ENCODE measurements around the gene FBXL13.

The FBXL13 gene

DNA sequence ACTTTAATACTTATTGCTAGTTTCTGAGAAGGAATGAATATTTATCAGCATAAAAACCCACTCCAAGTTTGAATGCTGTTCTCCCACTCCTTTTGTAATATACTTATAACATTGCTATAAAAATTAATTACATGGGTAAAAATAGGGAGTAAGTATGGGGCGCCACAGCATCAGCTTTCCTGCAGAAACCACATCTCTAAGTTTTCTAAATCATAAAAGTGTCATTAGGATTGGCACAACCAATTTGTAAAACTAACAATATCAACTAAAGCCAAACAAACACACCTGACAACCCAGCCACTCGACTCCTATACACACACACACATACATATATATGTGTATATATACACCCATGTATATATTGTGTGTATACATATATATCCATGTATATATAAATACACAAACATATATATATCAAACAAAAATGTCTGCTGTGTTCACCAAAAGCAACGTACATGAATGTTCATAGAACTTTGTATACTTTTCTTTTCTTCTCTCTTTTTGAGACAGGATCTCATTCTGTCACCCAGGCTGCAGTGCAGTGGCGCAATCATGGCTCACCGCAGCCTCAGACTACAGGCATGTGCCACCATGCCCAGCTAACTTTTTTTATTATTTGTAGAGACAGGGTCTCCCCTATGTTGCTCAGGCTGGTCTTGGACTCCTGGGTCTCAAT, 176.6 kb downstream of the FBXL13 start:
- no peak for DNase-seq (ENCODE audit: low read depth in 2 of 3, low spot score in 1 of 3)

DNA sequence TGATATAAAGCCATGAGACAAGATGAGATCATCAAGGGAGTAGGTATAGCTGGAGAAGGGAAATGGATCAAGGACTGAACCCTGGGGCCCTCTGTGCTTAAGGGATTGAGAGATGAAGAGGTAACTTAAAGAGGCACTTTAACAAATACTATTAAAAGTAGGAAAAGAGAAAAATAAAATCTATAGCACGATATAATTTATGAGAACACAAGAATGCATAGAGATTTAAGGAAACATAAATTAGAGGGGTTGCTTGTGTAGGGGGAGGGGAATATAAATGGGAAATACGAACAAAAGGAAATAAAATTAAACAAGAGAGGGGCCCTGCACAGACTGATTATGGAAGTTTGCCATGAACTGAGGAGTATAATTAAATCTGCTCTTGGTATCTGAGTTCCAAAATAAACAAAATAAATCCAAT, 177.4 kb downstream of the FBXL13 start:
- DNase-seq (ENCODE audit: low read depth in 2 of 3, low spot score in 1 of 3) = no peak

DNA sequence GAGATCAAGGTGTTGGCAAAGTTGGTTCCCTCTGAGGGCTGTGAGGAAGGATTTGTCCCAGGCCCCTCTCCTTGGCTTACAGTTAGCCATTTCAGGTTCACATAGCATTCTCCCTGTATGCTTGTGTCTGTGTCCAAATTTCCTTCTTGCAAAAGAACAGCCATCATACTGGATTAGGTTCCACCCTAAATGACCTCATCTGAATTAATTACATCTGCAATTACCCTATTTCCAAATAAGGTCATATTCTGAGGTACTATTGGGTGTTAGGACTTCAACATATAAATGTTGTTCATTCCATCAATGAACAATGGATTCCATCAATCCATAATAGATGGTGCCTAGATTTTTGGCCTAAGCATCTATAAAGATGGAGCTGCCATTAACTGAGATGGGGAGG, 178.0 kb downstream of the FBXL13 start:
- no peak for DNase-seq (ENCODE audit: low read depth in 2 of 3, low spot score in 1 of 3)

DNA sequence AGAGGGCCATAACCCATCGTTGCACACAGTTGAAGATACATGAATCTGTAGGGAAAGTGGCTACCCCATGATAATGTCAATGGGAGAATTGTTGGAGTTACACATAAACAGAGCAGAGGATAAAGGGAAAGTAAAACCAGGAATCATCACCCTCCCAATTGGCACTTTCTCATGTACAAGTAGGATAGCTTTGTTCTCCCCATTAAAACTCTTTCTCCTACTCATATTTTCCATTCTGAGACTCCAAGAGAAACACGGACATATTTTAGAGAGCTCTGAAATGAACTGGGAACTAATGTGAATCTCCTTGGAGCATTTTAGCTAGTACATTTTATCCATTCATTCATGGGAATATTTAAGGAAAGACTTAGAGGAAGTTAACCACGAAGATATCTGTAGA, 179.0 kb downstream of the FBXL13 start:
- DNase-seq (ENCODE audit: low read depth in 2 of 3, low spot score in 1 of 3) = no peak

DNA sequence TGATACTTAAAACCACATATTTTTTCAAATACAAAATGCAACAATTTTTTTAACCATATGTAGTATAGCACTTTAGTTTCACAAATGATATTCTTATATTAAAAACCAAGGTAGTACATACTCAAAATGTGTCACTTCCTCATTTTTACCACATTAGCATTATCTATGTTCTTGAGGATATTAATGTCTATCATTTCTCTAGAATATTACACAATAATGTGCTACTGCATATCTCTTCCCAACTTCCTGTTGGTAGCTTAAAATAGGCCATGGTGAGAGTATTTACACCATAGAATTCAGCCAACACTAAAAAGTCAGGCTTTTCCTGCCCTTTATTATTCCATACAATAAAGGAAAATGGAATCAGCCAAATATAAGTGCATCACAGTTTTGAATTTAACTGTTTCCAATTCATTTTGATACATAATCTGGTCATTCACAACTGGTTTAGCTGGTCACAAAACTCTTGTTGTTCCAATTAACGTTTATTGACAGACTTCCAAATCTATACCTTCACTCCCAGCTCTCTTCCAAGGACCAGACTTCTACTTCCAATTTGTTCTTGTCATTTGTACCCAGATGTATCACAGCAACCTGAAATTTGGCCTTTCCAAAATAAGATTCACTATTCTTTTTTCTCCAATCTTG, 181.8 kb downstream of the FBXL13 start:
- no peak for DNase-seq (ENCODE audit: low read depth in 2 of 3, low spot score in 1 of 3)

DNA sequence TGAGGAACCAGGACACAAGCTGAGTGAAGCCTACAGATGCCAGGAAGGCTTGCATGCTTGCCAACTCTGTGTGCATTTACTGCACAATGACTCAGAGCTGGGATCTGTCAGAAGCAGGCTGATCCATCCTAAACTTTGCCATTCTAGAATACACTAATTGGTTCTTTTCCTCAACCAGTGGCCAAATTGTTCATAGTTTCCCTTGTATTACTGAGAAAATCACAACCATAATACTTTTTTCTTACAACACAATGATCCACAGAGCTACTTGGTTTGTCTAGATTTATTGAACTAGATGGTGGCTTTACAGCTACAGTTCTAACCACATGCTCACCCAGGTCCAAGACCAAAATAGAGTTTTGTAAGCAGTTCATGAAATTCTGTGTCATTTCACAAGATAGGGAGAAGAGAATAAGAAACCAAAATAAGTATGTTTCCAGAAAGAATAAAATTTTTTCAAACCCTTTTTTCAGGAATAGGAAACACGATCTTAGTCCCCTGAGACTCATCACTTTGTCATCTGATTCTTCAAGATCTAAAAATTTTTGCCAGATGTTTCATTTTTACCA, 182.8 kb downstream of the FBXL13 start:
- no peak for DNase-seq (ENCODE audit: low read depth in 2 of 3, low spot score in 1 of 3)

DNA sequence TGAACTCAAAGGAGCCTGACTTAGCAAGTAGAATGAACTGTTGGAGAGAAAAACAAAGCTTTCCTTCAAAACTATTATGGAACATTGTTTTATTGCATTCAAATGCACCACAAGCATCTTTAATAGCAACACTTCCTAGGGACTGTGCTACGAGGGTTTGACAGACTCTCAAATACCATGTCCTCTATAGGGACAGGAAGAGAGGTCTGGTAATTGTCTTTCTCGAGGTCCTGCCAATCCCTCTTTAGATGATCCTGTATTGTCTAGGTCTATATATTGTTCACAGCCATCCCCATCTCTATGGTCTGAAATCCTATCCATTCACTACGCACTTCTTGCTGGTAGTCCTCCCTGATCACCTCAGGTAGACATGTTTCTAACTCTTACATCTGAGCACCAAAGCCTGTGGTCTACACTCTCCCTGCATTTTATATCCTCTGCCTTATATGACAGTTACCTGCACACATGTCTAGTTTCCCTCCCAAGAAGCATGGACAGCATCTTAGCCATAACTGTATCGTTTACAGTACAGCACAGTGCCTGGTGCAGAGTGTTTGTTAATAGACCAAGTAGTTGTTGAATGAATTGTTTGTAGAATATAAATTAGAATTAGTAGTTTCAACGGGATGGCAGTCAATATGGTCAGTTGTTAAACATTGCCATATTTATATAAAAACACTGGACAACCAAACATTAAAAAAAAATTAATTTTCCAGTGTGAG, 183.5 kb downstream of the FBXL13 start:
- DNase-seq (ENCODE audit: low read depth in 2 of 3, low spot score in 1 of 3) = no peak

DNA sequence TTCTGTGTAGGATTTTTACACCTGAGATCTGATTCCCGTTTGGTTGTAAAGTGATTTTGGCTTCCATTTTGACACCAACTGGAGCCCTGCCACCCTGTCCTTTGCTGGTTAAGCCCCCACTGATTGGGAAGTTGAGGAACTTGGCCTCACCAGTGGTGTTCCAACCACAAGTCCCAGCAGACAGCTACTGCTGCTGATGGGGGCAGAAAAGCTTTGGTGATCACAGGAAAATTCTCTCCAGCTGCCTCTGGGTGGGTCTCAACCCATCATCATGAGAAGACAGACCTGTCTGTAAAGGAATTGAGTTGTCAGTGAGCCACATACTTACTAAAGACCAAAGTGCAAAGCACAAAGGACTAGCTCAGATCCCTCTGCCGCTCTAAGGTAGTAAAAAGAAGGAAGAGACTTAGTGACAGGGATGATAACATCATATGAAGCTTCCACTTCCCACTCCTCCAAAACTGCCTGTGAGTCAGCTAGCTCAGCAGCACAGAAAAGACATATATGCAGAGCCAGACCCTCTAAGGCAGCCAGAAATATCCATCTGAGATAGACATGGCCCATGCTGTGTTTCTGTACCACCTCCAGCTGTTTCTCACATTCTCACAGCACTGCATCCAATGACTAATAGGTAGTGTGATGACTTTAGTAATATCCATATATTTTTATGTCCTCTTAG, 184.2 kb downstream of the FBXL13 start:
- DNase-seq (ENCODE audit: low read depth in 2 of 3, low spot score in 1 of 3) = no peak

DNA sequence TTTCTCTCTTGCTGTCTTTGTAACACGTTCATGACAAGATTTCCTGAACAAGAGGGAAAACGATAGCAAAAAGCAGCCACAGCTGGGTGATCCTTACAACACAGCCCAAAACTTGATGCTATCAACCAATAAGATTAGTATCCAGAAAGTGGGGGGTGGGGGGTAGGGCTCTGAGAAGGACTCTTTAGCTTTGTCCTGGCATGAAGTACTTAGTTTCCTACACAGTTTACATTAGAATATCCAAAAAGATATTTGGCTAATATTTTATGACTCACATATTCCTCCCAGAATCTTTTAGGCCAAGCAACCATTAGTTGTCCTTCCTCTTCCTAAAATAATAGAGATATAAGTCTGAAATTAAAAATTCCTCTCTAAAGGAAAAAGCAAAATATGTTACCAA, 184.7 kb downstream of the FBXL13 start:
- DNase-seq (ENCODE audit: low read depth in 2 of 3, low spot score in 1 of 3) = no peak

DNA sequence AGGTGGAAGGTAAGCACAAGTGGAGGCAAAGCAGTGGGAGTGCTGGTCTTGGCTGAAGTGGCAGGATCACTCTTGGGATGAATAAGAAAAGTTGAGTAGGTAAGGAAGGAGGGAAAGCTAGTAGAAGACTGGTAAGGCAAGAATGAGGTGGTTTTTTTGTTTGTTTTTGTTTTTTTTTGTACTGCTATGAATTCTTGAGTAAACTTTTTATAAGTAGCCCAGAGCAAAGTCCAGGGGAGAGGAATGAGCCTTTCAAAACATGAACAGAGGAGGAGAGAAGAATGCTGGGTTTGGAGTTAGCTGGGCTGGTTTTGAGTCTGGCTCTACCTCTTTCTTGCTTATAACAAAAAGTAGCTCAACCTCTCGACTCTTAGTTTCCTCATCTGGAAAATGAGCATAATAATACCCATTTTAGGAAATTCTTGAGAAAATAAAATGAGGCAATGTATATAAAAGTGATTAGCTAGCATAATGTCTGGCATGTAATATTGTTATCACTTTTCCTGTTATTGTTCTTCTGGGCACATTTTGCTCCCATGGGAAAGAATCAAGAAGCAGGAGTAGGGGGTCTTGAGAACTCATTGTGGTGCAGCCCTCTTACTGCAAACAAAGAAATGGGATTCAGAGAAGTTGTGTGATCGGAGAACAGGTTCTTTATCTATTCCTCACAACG, 185.9 kb downstream of the FBXL13 start:
- no peak for DNase-seq (ENCODE audit: low read depth in 2 of 3, low spot score in 1 of 3)

DNA sequence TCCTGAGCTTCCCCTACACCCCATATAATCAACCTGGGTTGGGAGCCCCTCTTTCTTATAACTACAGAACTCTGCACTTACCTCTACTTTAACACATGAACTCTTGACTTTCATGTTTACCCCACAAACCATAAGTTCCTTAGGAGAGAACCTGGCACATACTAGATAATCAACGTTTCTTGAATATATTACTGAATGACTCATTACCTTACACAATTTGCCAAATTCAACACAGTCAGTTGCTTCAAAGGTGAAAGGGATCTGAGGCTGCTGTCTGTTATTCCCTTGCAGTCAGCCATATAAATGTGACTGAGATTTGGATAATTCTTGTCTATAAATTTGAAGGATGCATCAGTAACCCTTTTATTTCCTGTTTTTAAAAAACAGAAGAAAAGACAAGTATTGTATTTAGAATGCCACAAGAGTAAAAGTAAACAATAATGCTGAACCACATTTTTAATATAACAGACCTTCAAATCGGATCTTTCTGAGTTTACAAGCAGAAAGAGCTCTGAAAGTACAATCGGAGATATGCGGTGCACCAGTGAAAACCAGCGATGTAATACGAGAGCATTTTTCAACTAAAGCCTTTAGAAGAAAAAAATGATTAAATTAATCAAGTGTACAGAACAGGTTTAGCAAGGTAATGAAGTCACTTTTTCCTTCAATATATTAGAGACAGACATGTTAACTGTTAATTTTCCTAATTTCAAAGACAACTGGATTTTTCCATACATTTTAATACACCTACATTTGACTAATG, 191.3 kb downstream of the FBXL13 start:
- no peak for DNase-seq (ENCODE audit: low read depth in 2 of 3, low spot score in 1 of 3)

DNA sequence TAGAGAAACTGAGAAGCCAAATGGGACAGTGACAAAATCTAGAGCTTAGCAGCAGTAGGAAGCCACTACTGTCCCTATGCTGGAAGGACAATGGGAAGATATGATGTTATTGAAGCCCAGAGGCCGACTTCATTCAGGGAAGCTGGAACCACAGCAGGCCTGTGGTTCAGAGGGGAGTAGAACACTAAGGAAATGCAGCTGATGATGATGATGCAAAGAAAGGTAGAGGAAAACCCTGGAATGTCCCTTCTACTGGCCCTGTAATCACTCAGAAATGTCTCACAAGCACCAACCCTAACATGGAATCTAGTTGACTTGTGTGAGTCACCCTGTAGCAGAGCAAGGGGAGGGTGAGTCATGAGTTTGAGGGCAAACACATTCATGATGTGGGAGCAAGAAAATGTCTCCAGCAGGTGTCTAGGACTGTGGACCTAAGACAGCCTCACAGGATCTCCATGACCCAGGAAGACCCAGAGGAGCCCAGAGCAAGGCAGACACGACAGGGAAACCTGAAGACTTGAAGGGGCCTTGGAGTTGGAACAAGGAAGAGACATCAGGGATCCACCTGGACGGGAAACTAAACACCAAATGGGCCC, 198.8 kb downstream of the FBXL13 start:
- DNase-seq (ENCODE audit: low read depth in 2 of 3, low spot score in 1 of 3) = peak; percentile 8 to 27 (median 11)

DNA sequence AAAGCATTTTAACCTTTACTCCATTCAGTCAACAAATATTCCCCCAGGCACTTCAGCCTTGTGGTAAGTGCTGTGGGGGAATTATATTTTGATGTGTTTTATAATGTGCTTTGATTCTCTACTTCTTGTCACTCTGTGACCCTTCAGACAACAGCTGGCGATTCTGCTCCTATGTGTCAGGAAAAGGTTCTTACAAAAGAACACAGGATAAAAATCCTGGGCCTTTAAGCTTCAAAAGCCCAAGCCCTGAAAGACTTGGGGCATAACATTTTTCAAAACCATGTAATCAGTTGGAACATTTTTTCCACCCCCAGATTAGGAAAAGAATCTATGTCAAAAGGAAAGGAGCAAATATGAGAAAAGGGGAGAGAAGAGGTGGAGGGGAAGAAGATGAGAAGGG, 199.6 kb downstream of the FBXL13 start:
- DNase-seq (ENCODE audit: low read depth in 2 of 3, low spot score in 1 of 3) = no peak

DNA sequence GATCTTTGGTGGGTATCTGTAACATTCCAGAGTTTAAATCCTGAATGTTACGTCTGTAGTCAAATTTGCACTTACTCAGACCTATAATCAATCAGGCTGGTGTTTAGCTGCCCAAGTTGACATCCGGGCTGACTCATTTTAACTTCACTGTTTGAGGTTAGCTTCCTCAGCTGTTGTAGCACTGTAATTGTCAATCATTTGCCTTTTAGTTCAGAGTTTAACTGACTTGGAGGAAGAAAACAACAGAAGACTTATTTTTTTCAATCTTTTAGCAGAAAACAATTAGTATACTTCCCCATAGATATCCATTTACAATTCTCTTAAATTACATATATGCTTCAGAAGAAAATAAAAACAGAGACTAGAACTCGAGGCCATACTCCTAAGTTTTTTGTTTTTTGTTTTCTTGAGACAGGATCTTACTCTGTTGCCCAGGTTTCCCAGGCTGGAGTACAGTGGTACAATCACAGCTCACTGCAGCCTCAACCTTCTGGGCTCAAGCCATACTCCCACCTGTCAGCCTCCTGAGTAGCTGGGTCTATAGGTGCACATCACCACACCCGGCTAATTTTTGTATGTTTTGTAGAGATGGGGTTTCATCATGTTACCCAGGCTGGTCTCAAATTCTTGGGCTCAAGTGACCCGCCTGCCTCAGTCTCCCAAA, 200.3 kb downstream of the FBXL13 start:
- peak in 1 of 3 donors; percentile 14 for DNase-seq (ENCODE audit: low read depth in 2 of 3, low spot score in 1 of 3)

DNA sequence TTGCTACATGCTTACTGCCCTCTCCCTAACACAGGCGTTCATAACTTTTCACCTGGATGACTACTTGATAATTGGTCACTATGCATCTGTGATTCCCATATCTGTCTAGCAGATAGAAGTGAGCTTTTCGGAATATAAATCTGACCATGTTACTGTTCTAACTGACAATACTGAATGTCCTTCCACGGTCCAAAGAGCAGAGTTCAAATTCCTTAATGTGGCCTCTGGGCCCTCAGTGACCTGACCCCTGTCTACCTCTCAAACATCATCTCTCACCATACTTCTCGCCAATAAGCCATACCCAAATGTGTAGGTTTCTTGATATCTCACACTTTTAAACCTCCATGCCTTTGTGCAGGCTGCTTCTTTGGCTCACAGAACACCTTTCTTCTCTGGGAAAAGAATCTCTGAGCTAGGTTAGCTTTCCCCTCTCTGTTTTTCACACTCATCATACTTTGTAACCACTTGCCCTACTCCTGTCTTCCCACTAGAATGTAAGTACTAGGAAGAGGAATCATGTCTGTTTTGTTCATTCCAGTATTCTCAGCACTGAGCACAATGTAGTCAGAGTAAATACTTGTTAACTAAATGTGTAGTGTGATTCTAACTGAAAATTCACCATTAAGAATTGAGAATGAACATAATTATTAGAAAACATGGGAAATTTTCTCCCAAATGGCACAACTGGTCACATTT, 201.0 kb downstream of the FBXL13 start:
- DNase-seq (ENCODE audit: low read depth in 2 of 3, low spot score in 1 of 3) = no peak

DNA sequence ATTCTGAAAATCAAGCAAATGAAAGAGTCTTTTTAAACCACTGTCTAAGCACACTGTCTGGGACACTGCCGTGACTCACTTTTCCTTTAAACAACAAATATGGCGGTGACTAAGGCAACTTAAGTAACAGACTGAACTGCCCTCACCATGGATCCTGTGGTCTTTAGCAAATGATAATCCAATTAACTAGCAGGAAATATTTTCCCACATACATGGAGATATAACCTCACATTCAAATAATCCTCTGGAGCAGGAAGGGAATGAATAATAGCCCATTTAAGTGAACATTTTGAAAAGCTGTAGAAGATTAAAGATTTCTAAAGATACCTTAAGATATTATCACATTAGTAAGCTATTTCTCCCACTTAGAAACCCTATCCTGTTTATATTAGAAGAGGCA, 202.1 kb downstream of the FBXL13 start:
- no peak for DNase-seq (ENCODE audit: low read depth in 2 of 3, low spot score in 1 of 3)

DNA sequence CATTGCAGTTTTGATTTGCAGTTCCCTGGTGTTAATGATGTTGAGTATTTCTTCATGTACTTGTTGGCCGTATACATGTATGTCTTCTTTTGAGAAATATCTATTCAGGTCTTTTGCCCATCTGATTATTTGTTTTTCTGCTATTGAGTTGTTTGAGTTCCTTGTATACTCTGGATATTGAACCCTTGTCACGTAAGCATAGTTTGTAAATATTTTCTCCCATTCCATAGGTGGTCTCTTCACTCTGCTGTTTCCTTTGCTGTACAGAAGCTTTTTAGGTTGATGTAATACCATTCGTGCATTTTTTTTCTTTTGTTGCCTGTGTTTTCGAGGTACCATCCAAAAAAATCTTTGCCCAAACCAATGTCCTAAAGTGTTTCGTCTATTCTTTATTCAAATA, 205.4 kb downstream of the FBXL13 start:
- no peak for DNase-seq (ENCODE audit: low read depth in 2 of 3, low spot score in 1 of 3)

DNA sequence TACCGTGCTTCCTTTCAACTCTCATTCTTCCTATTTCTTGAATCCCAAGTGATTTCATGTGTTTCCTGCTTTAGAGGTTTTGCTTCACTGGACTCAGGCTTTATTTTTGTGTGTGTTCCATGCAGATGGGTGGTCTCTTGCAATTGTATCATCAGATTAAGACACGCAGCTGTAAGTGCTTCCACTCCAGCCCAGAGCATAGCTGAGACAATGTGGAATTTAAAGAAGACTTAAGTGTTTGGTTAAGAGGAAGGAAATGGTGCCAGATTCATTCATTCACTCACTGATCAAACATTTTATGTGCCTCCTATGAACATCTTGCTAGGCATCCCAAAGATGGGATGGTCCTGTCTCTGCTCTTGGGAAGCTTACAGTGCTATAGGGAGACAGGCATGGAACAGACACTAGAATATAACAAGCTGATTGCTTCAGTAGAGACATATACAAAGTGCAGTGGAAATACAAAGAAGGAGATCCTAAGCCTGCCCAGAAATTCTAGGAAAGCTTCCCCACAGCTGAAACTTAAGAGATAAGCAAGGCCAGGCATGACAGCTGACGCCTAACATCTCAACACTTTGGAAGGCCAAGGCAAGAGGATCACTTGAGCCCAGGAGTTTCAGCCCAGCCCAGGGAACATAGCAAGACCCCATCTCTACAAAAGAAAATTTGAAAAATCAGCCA, 207.9 kb downstream of the FBXL13 start:
- no peak for DNase-seq (ENCODE audit: low read depth in 2 of 3, low spot score in 1 of 3)
